Ascending aorta (tissue), 2 donors: Measurements from ENCODE around the gene SCN5A. TPM values are rescaled to one million over a fixed set of nuclear protein-coding genes. Genes with fewer than 3 reads are reported as not detected.
A peak's percentile ranks its signal among the peaks of the same experiment; 100 is the strongest.

Source experiments
- DNase-seq, 2 donors: peaks; one replicate each; pipeline ENCODE4 v3.0.0-alpha.2; 2019; ENCODE audit warnings: low spot score in 2 of 2
- H3K27ac ChIP-seq, 2 donors: fragments of 200-600 bp; sonication (generic); one replicate each; pipeline ENCODE4 v1.5.1; 2016 to 2017; ENCODE audit warnings: mild to moderate bottlenecking in 1 of 2
- H3K27me3 ChIP-seq: fragments of 200-600 bp; sonication (generic); one replicate; pipeline ENCODE4 v1.5.1; 2017
- H3K36me3 ChIP-seq, 2 donors: fragments of 200-600 bp; sonication (generic); one replicate each; pipeline ENCODE4 v1.5.1; 2016
- H3K4me1 ChIP-seq, 2 donors: fragments of 200-600 bp; sonication (generic); one replicate each; pipeline ENCODE4 v1.5.1; 2016 to 2017; ENCODE audit warnings: mild to moderate bottlenecking in 1 of 2
- H3K4me3 ChIP-seq, 2 donors: fragments of 200-600 bp; sonication (generic); one replicate each; pipeline ENCODE4 v1.5.1; 2016 to 2017; ENCODE audit warnings: mild to moderate bottlenecking in 1 of 2
- H3K9me3 ChIP-seq, 2 donors: fragments of 200-600 bp; sonication (generic); one replicate each; pipeline ENCODE4 v1.5.1; 2016
- CTCF ChIP-seq, 3 experiments: fragments of 200-600 bp in 2 of 3; fragments of 450-650 bp in 1 of 3; sonication (generic) in 2 of 3; IDR thresholded peaks; one replicate each; pipeline ENCODE4 v1.5.1; 2016 to 2019; ENCODE audit warnings: antibody characterized with exemption in 3 of 3, mild to moderate bottlenecking in 1 of 3, moderate library complexity in 1 of 3
- intact Hi-C: fragments of 100-400 bp; cut with DNase I; formaldehyde crosslinking; loops from one replicate; pipeline ENCODE4 v1.15.1; 2023
- total RNA-seq: library from RNA; depleted of rRNA; stranded (reverse); fragments of >200 nt; gene quantifications from one replicate; pipeline ENCODE4 v1.1.0, GENCODE V29; 2016

SCN5A gene
- total RNA-seq, 1 donor from 2014 or later = 2.7 TPM

DNA sequence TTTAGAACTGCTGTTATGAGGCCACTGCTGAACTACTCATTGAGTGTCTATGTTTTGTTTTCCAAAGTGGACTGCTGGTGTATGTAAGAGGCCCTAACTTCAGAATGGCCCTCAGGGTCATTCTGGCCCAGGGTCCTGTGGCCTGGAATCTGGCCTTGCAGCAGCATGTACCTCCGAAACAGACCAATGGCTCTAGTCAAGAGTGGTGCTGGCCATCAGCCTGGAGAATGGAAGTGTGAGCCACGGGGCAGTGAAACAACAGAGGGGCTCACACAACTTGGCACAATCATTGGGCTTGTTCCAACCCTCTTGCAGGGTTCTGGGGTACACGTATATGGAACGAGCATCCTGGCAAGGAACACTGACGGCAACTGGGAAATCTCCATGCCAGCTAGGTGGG lies 40.5 kb downstream of the SCN5A start:
- Histone ChIP-seq H3K27ac (no peak overlapping the region), H3K4me3 (no peak overlapping the region), H3K27me3 (no peaks in the 10 kb centered on the region), H3K9me3 (no peaks in the 10 kb centered on the region), H3K36me3 (no peaks in the 10 kb centered on the region), H3K4me1 (no peaks in the 10 kb centered on the region)
- TF ChIP-seq CTCF (IDR thresholded peaks at IDR 0.05) = no peak
- no peak for DNase-seq
- intact Hi-C loops = no loop called here

- DNase-seq = no peak
- intact Hi-C loops = no loop called here
- TF ChIP-seq CTCF (IDR thresholded peaks at IDR 0.05) = no peak
- no peaks in the 10 kb centered on the region for H3K4me1 ChIP-seq
- no peaks in the 10 kb centered on the region for H3K9me3 ChIP-seq
- H3K27ac ChIP-seq = no peak overlapping the region
- H3K4me3 ChIP-seq = no peak overlapping the region
- no peaks in the 10 kb centered on the region for H3K27me3 ChIP-seq
- no peaks in the 10 kb centered on the region for H3K36me3 ChIP-seq
These were observed 41.3 kb downstream of the SCN5A start for GRCh38 chr3:38608086-38608775.

GRCh38 chr3:38606561-38606960 lies 42.9 kb downstream of the SCN5A start:
- TF ChIP-seq CTCF (IDR thresholded peaks at IDR 0.05) = no peak
- Histone ChIP-seq H3K4me1 (no peaks in the 10 kb centered on the region), H3K27me3 (no peaks in the 10 kb centered on the region), H3K4me3 (no peak overlapping the region), H3K27ac (no peak overlapping the region), H3K36me3 (no peaks in the 10 kb centered on the region), H3K9me3 (no peaks in the 10 kb centered on the region)
- intact Hi-C loops = no loop called here
- DNase-seq = no peak

- no peak for DNase-seq
- H3K4me1 ChIP-seq = no peaks in the 10 kb centered on the region
- TF ChIP-seq CTCF (IDR thresholded peaks at IDR 0.05) = no peak
- H3K4me3 ChIP-seq = no peak overlapping the region
- intact Hi-C loops = no loop called here
- no peaks in the 10 kb centered on the region for H3K27me3 ChIP-seq
- no peak overlapping the region for H3K27ac ChIP-seq
- no peaks in the 10 kb centered on the region for H3K36me3 ChIP-seq
- no peaks in the 10 kb centered on the region for H3K9me3 ChIP-seq
These were observed 43.5 kb downstream of the SCN5A start for GRCh38 chr3:38605981-38606380.

GRCh38 chr3:38604246-38604645 lies 45.2 kb downstream of the SCN5A start:
- DNase-seq = peak in 1 of 2 donors; percentile 50
- H3K27me3 ChIP-seq = no peaks in the 10 kb centered on the region
- intact Hi-C loops = no loop called here
- no peak overlapping the region for H3K27ac ChIP-seq
- no peaks in the 10 kb centered on the region for H3K9me3 ChIP-seq
- TF ChIP-seq CTCF (IDR thresholded peaks at IDR 0.05) = no peak
- H3K4me3 ChIP-seq = no peak overlapping the region
- H3K4me1 ChIP-seq = no peaks in the 10 kb centered on the region
- no peaks in the 10 kb centered on the region for H3K36me3 ChIP-seq

- Histone ChIP-seq H3K4me1 (no peaks in the 10 kb centered on the region), H3K36me3 (no peaks in the 10 kb centered on the region), H3K27ac (no peak overlapping the region), H3K27me3 (no peaks in the 10 kb centered on the region), H3K4me3 (no peak overlapping the region), H3K9me3 (no peaks in the 10 kb centered on the region)
- DNase-seq = no peak
- intact Hi-C loops = no loop called here
- TF ChIP-seq CTCF (IDR thresholded peaks at IDR 0.05) = no peak
These were observed 45.8 kb downstream of the SCN5A start for GRCh38 chr3:38603731-38604131.
